Measurements from ENCODE around the gene C8B.

DNA sequence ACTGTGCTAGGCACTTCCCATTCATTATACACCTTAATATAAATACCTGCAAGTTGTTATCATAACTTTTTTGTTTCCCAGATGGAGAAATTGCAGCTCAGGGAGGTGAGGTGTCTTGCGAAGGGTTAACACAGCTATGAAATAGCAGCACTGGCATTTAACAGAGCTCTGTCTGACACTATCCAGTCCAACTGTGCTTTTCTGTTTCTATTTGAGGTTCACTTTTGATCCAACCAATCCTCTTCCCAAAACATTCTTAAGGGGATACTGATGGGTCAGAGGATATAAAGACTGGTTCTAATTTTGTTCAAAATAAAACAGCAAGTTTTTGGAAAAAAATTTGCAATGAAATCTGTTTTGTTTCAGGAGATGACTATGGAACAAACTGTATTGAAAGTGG, 46.5 kb upstream of the C8B start:
- TF ChIP-seq STAT5B (CRISPR knock-in tag; IDR thresholded peaks at IDR 0.05) = no peak
- TF ChIP-seq, protein P1, sequence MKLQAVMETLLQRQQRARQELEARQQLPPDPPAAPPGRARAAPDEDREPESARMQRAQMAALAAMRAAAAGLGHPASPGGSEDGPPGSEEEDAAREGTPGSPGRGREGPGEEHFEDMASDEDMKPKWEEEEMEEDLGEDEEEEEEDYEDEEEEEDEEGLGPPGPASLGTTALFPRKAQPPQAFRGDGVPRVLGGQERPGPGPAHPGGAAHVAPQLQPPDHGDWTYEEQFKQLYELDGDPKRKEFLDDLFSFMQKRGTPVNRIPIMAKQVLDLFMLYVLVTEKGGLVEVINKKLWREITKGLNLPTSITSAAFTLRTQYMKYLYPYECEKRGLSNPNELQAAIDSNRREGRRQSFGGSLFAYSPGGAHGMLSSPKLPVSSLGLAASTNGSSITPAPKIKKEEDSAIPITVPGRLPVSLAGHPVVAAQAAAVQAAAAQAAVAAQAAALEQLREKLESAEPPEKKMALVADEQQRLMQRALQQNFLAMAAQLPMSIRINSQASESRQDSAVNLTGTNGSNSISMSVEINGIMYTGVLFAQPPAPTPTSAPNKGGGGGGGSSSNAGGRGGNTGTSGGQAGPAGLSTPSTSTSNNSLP (IDR thresholded peaks at IDR 0.05; ENCODE audit: low read depth, low read length) = no peak
- TF ChIP-seq, protein P2, sequence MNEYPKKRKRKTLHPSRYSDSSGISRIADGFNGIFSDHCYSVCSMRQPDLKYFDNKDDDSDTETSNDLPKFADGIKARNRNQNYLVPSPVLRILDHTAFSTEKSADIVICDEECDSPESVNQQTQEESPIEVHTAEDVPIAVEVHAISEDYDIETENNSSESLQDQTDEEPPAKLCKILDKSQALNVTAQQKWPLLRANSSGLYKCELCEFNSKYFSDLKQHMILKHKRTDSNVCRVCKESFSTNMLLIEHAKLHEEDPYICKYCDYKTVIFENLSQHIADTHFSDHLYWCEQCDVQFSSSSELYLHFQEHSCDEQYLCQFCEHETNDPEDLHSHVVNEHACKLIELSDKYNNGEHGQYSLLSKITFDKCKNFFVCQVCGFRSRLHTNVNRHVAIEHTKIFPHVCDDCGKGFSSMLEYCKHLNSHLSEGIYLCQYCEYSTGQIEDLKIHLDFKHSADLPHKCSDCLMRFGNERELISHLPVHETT (CRISPR knock-in tag; conservative IDR thresholded peaks at IDR 0.05) = no peak
- TF ChIP-seq FIP1L1 (IDR thresholded peaks at IDR 0.05; ENCODE audit: borderline replicate concordance, insufficient read depth, low read depth, low read length) = no peak
- TF ChIP-seq AGO1 (IDR thresholded peaks at IDR 0.05; ENCODE audit: low read depth, low read length, poor library complexity, severe bottlenecking) = no peak
- TF ChIP-seq POLR2A (IDR thresholded peaks at IDR 0.05; ENCODE audit: insufficient read depth in 1 of 2, low read depth in 2 of 2, low read length in 2 of 2) = no peak
- no peak for TF ChIP-seq MAZ (IDR thresholded peaks at IDR 0.05; ENCODE audit: borderline replicate concordance, low read depth, low read length)
- TF ChIP-seq MAZ (CRISPR knock-in tag; IDR thresholded peaks at IDR 0.05; ENCODE audit: low read depth) = no peak
- TF ChIP-seq ZNF776 (CRISPR knock-in tag; IDR thresholded peaks at IDR 0.05) = no peak
- no peak for TF ChIP-seq ELF4 (CRISPR knock-in tag; IDR thresholded peaks at IDR 0.05; ENCODE audit: borderline replicate concordance)
- TF ChIP-seq, protein P3, sequence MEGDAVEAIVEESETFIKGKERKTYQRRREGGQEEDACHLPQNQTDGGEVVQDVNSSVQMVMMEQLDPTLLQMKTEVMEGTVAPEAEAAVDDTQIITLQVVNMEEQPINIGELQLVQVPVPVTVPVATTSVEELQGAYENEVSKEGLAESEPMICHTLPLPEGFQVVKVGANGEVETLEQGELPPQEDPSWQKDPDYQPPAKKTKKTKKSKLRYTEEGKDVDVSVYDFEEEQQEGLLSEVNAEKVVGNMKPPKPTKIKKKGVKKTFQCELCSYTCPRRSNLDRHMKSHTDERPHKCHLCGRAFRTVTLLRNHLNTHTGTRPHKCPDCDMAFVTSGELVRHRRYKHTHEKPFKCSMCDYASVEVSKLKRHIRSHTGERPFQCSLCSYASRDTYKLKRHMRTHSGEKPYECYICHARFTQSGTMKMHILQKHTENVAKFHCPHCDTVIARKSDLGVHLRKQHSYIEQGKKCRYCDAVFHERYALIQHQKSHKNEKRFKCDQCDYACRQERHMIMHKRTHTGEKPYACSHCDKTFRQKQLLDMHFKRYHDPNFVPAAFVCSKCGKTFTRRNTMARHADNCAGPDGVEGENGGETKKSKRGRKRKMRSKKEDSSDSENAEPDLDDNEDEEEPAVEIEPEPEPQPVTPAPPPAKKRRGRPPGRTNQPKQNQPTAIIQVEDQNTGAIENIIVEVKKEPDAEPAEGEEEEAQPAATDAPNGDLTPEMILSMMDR (CRISPR knock-in tag; IDR thresholded peaks at IDR 0.05) = no peak
- TF ChIP-seq ZNF737 (CRISPR knock-in tag; IDR thresholded peaks at IDR 0.05; ENCODE audit: borderline replicate concordance) = no peak
- TF ChIP-seq MBD4 (IDR thresholded peaks at IDR 0.05; ENCODE audit: borderline replicate concordance, low read length) = no peak
- TF ChIP-seq, protein P4, sequence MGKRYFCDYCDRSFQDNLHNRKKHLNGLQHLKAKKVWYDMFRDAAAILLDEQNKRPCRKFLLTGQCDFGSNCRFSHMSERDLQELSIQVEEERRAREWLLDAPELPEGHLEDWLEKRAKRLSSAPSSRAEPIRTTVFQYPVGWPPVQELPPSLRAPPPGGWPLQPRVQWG (CRISPR knock-in tag; IDR thresholded peaks at IDR 0.05; ENCODE audit: borderline replicate concordance, low read depth) = no peak

Measured in HepG2 (cell line).